HepG2 (cell line): ENCODE data around the gene CABLES2. TPM values are rescaled to one million over a fixed set of nuclear protein-coding genes. Genes with fewer than 3 reads are reported as not detected.

Experiments used
- GATAD1 ChIP-seq: IDR thresholded peaks from 2 replicates; pipeline ENCODE4 v1.6.1; 2016; ENCODE audit warnings: missing genetic modification reagents, missing compliant biosample characterization
- GMEB2 ChIP-seq: IDR thresholded peaks from 2 replicates; pipeline ENCODE4 v1.6.1; 2016; ENCODE audit warnings: missing biosample characterization, missing genetic modification reagents, low read depth
- HNF4G ChIP-seq, 2 experiments: sonication (generic) in 1 of 2; formaldehyde crosslinking in 1 of 2; IDR thresholded peaks; 2 replicates each; pipeline versions ENCODE4 v1.4.0 to v1.6.1; 2011 to 2020; ENCODE audit warnings: borderline replicate concordance in 2 of 2, low read depth in 2 of 2, mild to moderate bottlenecking in 2 of 2, low read length in 1 of 2, missing genetic modification reagents in 1 of 2, moderate library complexity in 1 of 2
- ISL2 ChIP-seq: sonication (generic); formaldehyde crosslinking; IDR thresholded peaks from 2 replicates; pipeline ENCODE4 v1.5.0; 2020; ENCODE audit warnings: missing genetic modification reagents
- LRRFIP1 ChIP-seq: sonication (generic); formaldehyde crosslinking; conservative IDR thresholded peaks from 2 replicates; pipeline ENCODE4 v1.4.0; 2020; ENCODE audit warnings: missing genetic modification reagents
- ZC3H13 ChIP-seq: sonication (generic); formaldehyde crosslinking; IDR thresholded peaks from 2 replicates; pipeline ENCODE4 v1.8.1; 2023; ENCODE audit warnings: mild to moderate bottlenecking, missing genetic modification reagents, moderate library complexity
- ZNF598 ChIP-seq: sonication (generic); formaldehyde crosslinking; IDR thresholded peaks from 2 replicates; pipeline ENCODE4 v1.5.1; 2020; ENCODE audit warnings: mild to moderate bottlenecking, missing genetic modification reagents, borderline replicate concordance
- ZNF766 ChIP-seq: sonication (generic); formaldehyde crosslinking; IDR thresholded peaks from 2 replicates; pipeline ENCODE4 v1.5.0; 2020; ENCODE audit warnings: missing genetic modification reagents, borderline replicate concordance
- ZNF883 ChIP-seq: sonication (generic); formaldehyde crosslinking; IDR thresholded peaks from 2 replicates; pipeline ENCODE4 v1.5.1; 2020; ENCODE audit warnings: mild to moderate bottlenecking, missing genetic modification reagents; ENCODE audit errors: not compliant biosample characterization
- polyA plus RNA-seq, 8 experiments: library from polyadenylated mRNA; depleted of rRNA in 3 of 8; stranded (reverse) in 7 of 8; unstranded in 1 of 8; fragments of >200 nt; fragmentation: Illumina TruSeq in 4 of 8; extraction: Trizol in 4 of 8; gene quantifications; 2 replicates each; pipeline versions ENCODE4 v1.2.1 to v1.2.3, GENCODE V29; 2011 to 2016; ENCODE audit warnings: low read depth in 4 of 8, missing spikeins in 1 of 8, mixed read lengths in 1 of 8; ENCODE audit not compliant: insufficient read depth in 1 of 8
- total RNA-seq, 5 experiments: library from RNA; depleted of rRNA; stranded (reverse); fragments of >200 nt; fragmentation: Illumina TruSeq; extraction: Trizol; gene quantifications; 2 replicates each; pipeline ENCODE4 v1.2.3, GENCODE V29; 2016; ENCODE audit warnings: low read depth in 1 of 5
- TF ChIP-seq, protein P1 (sequence below): sonication (generic); formaldehyde crosslinking; IDR thresholded peaks from 2 replicates; pipeline ENCODE4 v1.5.0; 2020; ENCODE audit warnings: missing genetic modification reagents, mild to moderate bottlenecking, borderline replicate concordance
- TF ChIP-seq, protein P2 (sequence below): sonication (generic); formaldehyde crosslinking; IDR thresholded peaks from 2 replicates; pipeline ENCODE4 v1.9.0; 2021; ENCODE audit warnings: missing genetic modification reagents, borderline replicate concordance
- TF ChIP-seq, protein P3 (sequence below): sonication (generic); formaldehyde crosslinking; conservative IDR thresholded peaks from 2 replicates; pipeline ENCODE4 v1.8.1; 2023; ENCODE audit warnings: missing genetic modification reagents
- TF ChIP-seq, protein P4 (sequence below): sonication (generic); formaldehyde crosslinking; IDR thresholded peaks from 2 replicates; pipeline ENCODE4 v1.4.0; 2020; ENCODE audit warnings: missing genetic modification reagents

CABLES2 gene
- total and polyA plus RNA-seq, 2 of the 13 experiments (the other 11 are each of a cell fraction or from before 2014, with no cell fraction given), result 5.2 to 9.7 TPM

- TF ChIP-seq, protein P1, sequence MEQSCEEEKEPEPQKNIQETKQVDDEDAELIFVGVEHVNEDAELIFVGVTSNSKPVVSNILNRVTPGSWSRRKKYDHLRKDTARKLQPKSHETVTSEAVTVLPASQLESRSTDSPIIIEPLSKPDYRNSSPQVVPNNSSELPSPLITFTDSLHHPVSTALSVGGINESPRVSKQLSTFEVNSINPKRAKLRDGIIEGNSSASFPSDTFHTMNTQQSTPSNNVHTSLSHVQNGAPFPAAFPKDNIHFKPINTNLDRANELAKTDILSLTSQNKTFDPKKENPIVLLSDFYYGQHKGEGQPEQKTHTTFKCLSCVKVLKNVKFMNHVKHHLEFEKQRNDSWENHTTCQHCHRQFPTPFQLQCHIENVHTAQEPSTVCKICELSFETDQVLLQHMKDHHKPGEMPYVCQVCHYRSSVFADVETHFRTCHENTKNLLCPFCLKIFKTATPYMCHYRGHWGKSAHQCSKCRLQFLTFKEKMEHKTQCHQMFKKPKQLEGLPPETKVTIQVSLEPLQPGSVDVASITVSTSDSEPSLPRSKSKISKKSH (CRISPR knock-in tag), result 0 out of 2 replicates have a peak, but pooled peaks have one; percentile 29
- 0 out of 2 replicates have a peak, but pooled peaks have one; percentile 33 for TF ChIP-seq GATAD1 (CRISPR knock-in tag)
- TF ChIP-seq LRRFIP1, result no peak
- TF ChIP-seq, protein P2, sequence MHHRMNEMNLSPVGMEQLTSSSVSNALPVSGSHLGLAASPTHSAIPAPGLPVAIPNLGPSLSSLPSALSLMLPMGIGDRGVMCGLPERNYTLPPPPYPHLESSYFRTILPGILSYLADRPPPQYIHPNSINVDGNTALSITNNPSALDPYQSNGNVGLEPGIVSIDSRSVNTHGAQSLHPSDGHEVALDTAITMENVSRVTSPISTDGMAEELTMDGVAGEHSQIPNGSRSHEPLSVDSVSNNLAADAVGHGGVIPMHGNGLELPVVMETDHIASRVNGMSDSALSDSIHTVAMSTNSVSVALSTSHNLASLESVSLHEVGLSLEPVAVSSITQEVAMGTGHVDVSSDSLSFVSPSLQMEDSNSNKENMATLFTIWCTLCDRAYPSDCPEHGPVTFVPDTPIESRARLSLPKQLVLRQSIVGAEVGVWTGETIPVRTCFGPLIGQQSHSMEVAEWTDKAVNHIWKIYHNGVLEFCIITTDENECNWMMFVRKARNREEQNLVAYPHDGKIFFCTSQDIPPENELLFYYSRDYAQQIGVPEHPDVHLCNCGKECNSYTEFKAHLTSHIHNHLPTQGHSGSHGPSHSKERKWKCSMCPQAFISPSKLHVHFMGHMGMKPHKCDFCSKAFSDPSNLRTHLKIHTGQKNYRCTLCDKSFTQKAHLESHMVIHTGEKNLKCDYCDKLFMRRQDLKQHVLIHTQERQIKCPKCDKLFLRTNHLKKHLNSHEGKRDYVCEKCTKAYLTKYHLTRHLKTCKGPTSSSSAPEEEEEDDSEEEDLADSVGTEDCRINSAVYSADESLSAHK (CRISPR knock-in tag), result 0 out of 2 replicates have a peak, but pooled peaks have one; percentile 29
- TF ChIP-seq ZNF766 (CRISPR knock-in tag), result peak; percentile 24; the same call in 1 of the 2 replicates
- TF ChIP-seq ZC3H13 (CRISPR knock-in tag), result 0 out of 2 replicates have a peak, but pooled peaks have one; percentile 12
- TF ChIP-seq, protein P3, sequence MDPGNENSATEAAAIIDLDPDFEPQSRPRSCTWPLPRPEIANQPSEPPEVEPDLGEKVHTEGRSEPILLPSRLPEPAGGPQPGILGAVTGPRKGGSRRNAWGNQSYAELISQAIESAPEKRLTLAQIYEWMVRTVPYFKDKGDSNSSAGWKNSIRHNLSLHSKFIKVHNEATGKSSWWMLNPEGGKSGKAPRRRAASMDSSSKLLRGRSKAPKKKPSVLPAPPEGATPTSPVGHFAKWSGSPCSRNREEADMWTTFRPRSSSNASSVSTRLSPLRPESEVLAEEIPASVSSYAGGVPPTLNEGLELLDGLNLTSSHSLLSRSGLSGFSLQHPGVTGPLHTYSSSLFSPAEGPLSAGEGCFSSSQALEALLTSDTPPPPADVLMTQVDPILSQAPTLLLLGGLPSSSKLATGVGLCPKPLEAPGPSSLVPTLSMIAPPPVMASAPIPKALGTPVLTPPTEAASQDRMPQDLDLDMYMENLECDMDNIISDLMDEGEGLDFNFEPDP, result peak; percentile 97
- TF ChIP-seq, protein P4, sequence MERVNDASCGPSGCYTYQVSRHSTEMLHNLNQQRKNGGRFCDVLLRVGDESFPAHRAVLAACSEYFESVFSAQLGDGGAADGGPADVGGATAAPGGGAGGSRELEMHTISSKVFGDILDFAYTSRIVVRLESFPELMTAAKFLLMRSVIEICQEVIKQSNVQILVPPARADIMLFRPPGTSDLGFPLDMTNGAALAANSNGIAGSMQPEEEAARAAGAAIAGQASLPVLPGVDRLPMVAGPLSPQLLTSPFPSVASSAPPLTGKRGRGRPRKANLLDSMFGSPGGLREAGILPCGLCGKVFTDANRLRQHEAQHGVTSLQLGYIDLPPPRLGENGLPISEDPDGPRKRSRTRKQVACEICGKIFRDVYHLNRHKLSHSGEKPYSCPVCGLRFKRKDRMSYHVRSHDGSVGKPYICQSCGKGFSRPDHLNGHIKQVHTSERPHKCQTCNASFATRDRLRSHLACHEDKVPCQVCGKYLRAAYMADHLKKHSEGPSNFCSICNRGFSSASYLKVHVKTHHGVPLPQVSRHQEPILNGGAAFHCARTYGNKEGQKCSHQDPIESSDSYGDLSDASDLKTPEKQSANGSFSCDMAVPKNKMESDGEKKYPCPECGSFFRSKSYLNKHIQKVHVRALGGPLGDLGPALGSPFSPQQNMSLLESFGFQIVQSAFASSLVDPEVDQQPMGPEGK, result peak; percentile 34; the same call in 1 of the 2 replicates
- peak; percentile 30 for TF ChIP-seq ZNF883 (CRISPR knock-in tag)
- TF ChIP-seq ZNF598, result no peak
- TF ChIP-seq GMEB2 (CRISPR knock-in tag), result no peak
- TF ChIP-seq HNF4G (IDR thresholded peaks at IDR 0.05; ENCODE audit: borderline replicate concordance, low read depth, low read length), result no peak
- 0 out of 2 replicates have a peak, but pooled peaks have one; percentile 8 for TF ChIP-seq HNF4G (CRISPR knock-in tag; IDR thresholded peaks at IDR 0.05; ENCODE audit: borderline replicate concordance, low read depth)
- TF ChIP-seq ISL2, result no peak
Measured at GRCh38 chr20:62387933-62388635, 19.0 kb downstream of the CABLES2 start (continued).
